ENCODE data around the gene RBP4. TPM values are rescaled to one million over a fixed set of nuclear protein-coding genes. Genes with fewer than 3 reads are reported as not detected.

Gene RBP4
- total and polyA plus RNA-seq, 9 of the 15 experiments (the other 6 are each of a cell fraction or from before 2014, with no cell fraction given): 0.91 TPM; not detected in 8

GRCh38 chr10:93554760-93555432 is 46.1 kb downstream of the RBP4 start:
- H3K4me3 ChIP-seq: no peak overlapping the region
- H4K20me1 ChIP-seq (replicated peaks; ENCODE audit: control insufficient read depth, insufficient read depth, low read length): no peaks in the 10 kb centered on the region
- ATAC-seq: peak; percentile 97
- peak; percentile 66 to 80 (median 70) for DNase-seq (ENCODE audit: extremely low read depth in 1 of 4, low spot score in 3 of 4)
- CTCF ChIA-PET (ENCODE audit: low intra/inter-chr PET ratio): interaction anchor here (0.6 to 1.6 kb wide), 2 partner anchors 125 to 535 kb away, joined by 3 to 8 read pairs; no protein-coding TSS in a partner anchor
- 7% methylated on average over 10 of the region's 14 CpGs for WGBS (ENCODE audit: insufficient coverage, low coverage, missing lambda C conversion rate)
- FAIRE-seq: peak; percentile 77
- peak overlapping the region in 1 of 2 experiments; percentile 50; a peak in 1 of 4 replicates for H3K9ac ChIP-seq (ENCODE audit: insufficient read depth in 1 of 2, low read depth in 2 of 2, low read length in 2 of 2)
- H3K9me1 ChIP-seq (ENCODE audit: control insufficient read depth, insufficient read depth, low read length): no peaks in the 10 kb centered on the region
- H3K27me3 ChIP-seq (ENCODE audit: control insufficient read depth in 2 of 2, insufficient read depth in 2 of 2, low read length in 2 of 2): peaks cover 0 to 8% of the 10 kb centered on the region in 2 experiments; a peak in 1 of 5 replicates
- peak overlapping the region; percentile 64 for H3K4me2 ChIP-seq (ENCODE audit: insufficient read depth, low read length)
- no peaks in the 10 kb centered on the region; the same call in 2 of the 3 replicates for H3K36me3 ChIP-seq (ENCODE audit: control insufficient read depth, insufficient read depth, low read length)
- BruUV-seq (replicated peaks): no TSS peak
- H3K79me2 ChIP-seq (ENCODE audit: control insufficient read depth, insufficient read depth, low read length): no peaks in the 10 kb centered on the region
- peak overlapping the region; percentile 42; the same call in 2 of the 3 replicates for H3K27ac ChIP-seq (ENCODE audit: extremely low read depth, low read depth, low read length)
- H3K9me3 ChIP-seq (replicated peaks; ENCODE audit: control insufficient read depth, insufficient read depth, low read depth, low read length): no peaks in the 10 kb centered on the region
- H3K4me1 ChIP-seq (replicated peaks in 1 of 2; ENCODE audit: control insufficient read depth in 2 of 2, insufficient read depth in 2 of 2, low read length in 2 of 2): peaks cover 0 to 11% of the 10 kb centered on the region in 2 experiments; a peak in 3 of 5 replicates
- peak overlapping the region; percentile 70 for H2AFZ ChIP-seq (ENCODE audit: low read depth, low read length)
- in situ Hi-C loops (cut with MboI): no loop called here
- intact Hi-C loops (cut with micrococcal nuclease): loop anchor here (5.0 to 10.0 kb wide), 2 partner anchors 127 to 260 kb away; no protein-coding TSS in a partner anchor
- POLR2A ChIA-PET: interaction anchor here (0.7 to 1.7 kb wide), 3 partner anchors 13 to 20 kb away, joined by 3 to 5 read pairs (median 4); no protein-coding TSS in a partner anchor
- TF ChIP-seq CREB1 (IDR thresholded peaks at IDR 0.05) (no peak), CREB1 (CRISPR knock-in tag; IDR thresholded peaks at IDR 0.05) (no peak), BRF1 (IDR thresholded peaks at IDR 0.05; ENCODE audit: borderline replicate concordance, extremely low read depth, insufficient read length) (no peak), SMARCC2 (IDR thresholded peaks at IDR 0.05; ENCODE audit: low read depth) (no peak), KLF1 (tag; IDR thresholded peaks at IDR 0.05) (no peak), NFE2 (IDR thresholded peaks at IDR 0.05; ENCODE audit: low read depth) (peak; percentile 26; the same call in 1 of the 2 replicates), MAZ (CRISPR knock-in tag; conservative IDR thresholded peaks at IDR 0.05 in 1 of 2, IDR thresholded peaks at IDR 0.05 in 1 of 2) (0 out of 4 replicates have a peak, but pooled peaks of 1 of the 2 experiments have one; percentile 16), BMI1 (IDR thresholded peaks at IDR 0.05; ENCODE audit: low read length) (no peak), HNRNPL (IDR thresholded peaks at IDR 0.05; ENCODE audit: low read depth, low read length) (no peak), CEBPB (tag; IDR thresholded peaks at IDR 0.05) (no peak), SMARCA5 (IDR thresholded peaks at IDR 0.05) (no peak), ZNF76 (CRISPR knock-in tag; IDR thresholded peaks at IDR 0.05; ENCODE audit: borderline replicate concordance) (no peak), E2F1 (CRISPR knock-in tag; IDR thresholded peaks at IDR 0.05) (no peak), CHD4 (IDR thresholded peaks at IDR 0.05; ENCODE audit: insufficient read depth, insufficient replicate concordance, low read depth, low read length, poor library complexity, severe bottlenecking) (no peak), HOXB6 (CRISPR knock-in tag; IDR thresholded peaks at IDR 0.05; ENCODE audit: borderline replicate concordance) (no peak), NRF1 (conservative IDR thresholded peaks at IDR 0.05 in 1 of 2, IDR thresholded peaks at IDR 0.05 in 1 of 2) (no peak), RBM15 (IDR thresholded peaks at IDR 0.05; ENCODE audit: insufficient read depth, low read length) (no peak), RAD21 (CRISPR knock-in tag; conservative IDR thresholded peaks at IDR 0.05 in 1 of 2, IDR thresholded peaks at IDR 0.05 in 1 of 2) (peak in 1 of 2 experiments; percentile 67; a peak in 3 of 4 replicates)
- TF ChIP-seq, protein P1, sequence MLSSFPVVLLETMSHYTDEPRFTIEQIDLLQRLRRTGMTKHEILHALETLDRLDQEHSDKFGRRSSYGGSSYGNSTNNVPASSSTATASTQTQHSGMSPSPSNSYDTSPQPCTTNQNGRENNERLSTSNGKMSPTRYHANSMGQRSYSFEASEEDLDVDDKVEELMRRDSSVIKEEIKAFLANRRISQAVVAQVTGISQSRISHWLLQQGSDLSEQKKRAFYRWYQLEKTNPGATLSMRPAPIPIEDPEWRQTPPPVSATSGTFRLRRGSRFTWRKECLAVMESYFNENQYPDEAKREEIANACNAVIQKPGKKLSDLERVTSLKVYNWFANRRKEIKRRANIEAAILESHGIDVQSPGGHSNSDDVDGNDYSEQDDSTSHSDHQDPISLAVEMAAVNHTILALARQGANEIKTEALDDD (IDR thresholded peaks at IDR 0.05): no peak
